H1 (cell line): ENCODE measurements around the gene MIF. TPM values are rescaled to one million over a fixed set of nuclear protein-coding genes. Genes with fewer than 3 reads are reported as not detected.
A peak's percentile ranks its signal among the peaks of the same experiment; 100 is the strongest.

Experiments used
- CTCF ChIA-PET: fragments of 300-600 bp; sonication (Branson Sonifier 250); formaldehyde crosslinking; loops from one replicate; lab custom pipeline; 2021; ENCODE audit not compliant: partially characterized antibody; lab: Charles Lee
- POLR2A ChIA-PET: fragments of 300-600 bp; sonication (Branson Sonifier 250); formaldehyde crosslinking; loops from one replicate; lab custom pipeline; 2021; ENCODE audit warnings: inconsistent platforms; ENCODE audit not compliant: partially characterized antibody; lab: Charles Lee
- DNase-seq, 2 experiments: peaks; one replicate each; pipeline versions ENCODE4 v3.0.0 to v3.0.0-alpha.2; 2010 to 2022; ENCODE audit warnings: low spot score in 2 of 2, low read depth in 1 of 2, mixed read lengths in 1 of 2
- FAIRE-seq: peaks from 2 replicates; lab custom pipeline; 2011; peaks lifted over from hg19 to GRCh38; lab: Jason Lieb, UNC
- H2AFZ ChIP-seq: 2 replicates; pipeline ENCODE4 v1.8.1; 2012; ENCODE audit warnings: low read length, inconsistent platforms
- H2AK5ac ChIP-seq: 2 replicates; pipeline ENCODE4 v1.6.1; 2013; ENCODE audit warnings: low read depth, low read length
- H2BK120ac ChIP-seq: replicated peaks from 2 replicates; pipeline ENCODE3; 2013; ENCODE audit warnings: low read depth, low read length, inconsistent platforms
- H2BK12ac ChIP-seq: 2 replicates; pipeline ENCODE4 v1.6.1; 2013; ENCODE audit warnings: low read depth, low read length
- H2BK15ac ChIP-seq: 2 replicates; pipeline ENCODE4 v1.6.1; 2013; ENCODE audit warnings: low read length
- H2BK20ac ChIP-seq: 2 replicates; pipeline ENCODE4 v1.6.1; 2013; ENCODE audit warnings: low read length
- H2BK5ac ChIP-seq: 2 replicates; pipeline ENCODE4 v1.6.1; 2013; ENCODE audit warnings: low read depth, low read length
- H3K14ac ChIP-seq: 2 replicates; pipeline ENCODE4 v1.6.1; 2013; ENCODE audit warnings: inconsistent platforms; ENCODE audit not compliant: insufficient read length
- H3K18ac ChIP-seq: 2 replicates; pipeline ENCODE4 v1.6.1; 2013; ENCODE audit warnings: low read length; ENCODE audit errors: extremely low read depth
- H3K23ac ChIP-seq: 2 replicates; pipeline ENCODE4 v1.6.1; 2013; ENCODE audit warnings: inconsistent platforms; ENCODE audit not compliant: insufficient read length
- H3K23me2 ChIP-seq: 2 replicates; pipeline ENCODE4 v1.6.1; 2013; ENCODE audit warnings: low read depth, low read length
- H3K27ac ChIP-seq: 2 replicates; pipeline ENCODE4 v1.6.1; 2011; ENCODE audit warnings: low read depth, low read length, inconsistent platforms
- H3K27me3 ChIP-seq, 4 experiments: replicated peaks in 1 of 4; 1 replicate in 1 of 4; 2 replicates in 3 of 4; pipeline versions ENCODE4 v1.6.1 to v1.8.1; 2011 to 2013; ENCODE audit warnings: low read length in 3 of 4, mild to moderate bottlenecking in 3 of 4, inconsistent platforms in 2 of 4, mixed read lengths in 2 of 4, moderate library complexity in 1 of 4; ENCODE audit not compliant: control insufficient read depth in 3 of 4, insufficient read depth in 3 of 4; ENCODE audit errors: extremely low read depth in 1 of 4
- H3K36me3 ChIP-seq, 4 experiments: 2 replicates each; pipeline versions ENCODE4 v1.6.1 to v1.8.1; 2011 to 2013; ENCODE audit warnings: mild to moderate bottlenecking in 4 of 4, low read length in 3 of 4, moderate library complexity in 2 of 4, control low read depth in 1 of 4, inconsistent platforms in 1 of 4; ENCODE audit not compliant: insufficient read depth in 4 of 4, control insufficient read depth in 2 of 4
- H3K4ac ChIP-seq: replicated peaks from 2 replicates; pipeline ENCODE3; 2013; ENCODE audit warnings: low read length, low read depth, mixed read lengths, inconsistent platforms; ENCODE audit not compliant: insufficient read length
- H3K4me1 ChIP-seq, 4 experiments: replicated peaks in 1 of 4; 1 replicate in 1 of 4; 2 replicates in 3 of 4; pipeline versions ENCODE4 v1.6.1 to v1.8.1; 2011 to 2013; ENCODE audit warnings: low read length in 3 of 4, inconsistent platforms in 2 of 4, mixed read lengths in 1 of 4; ENCODE audit not compliant: insufficient read depth in 4 of 4, control insufficient read depth in 3 of 4
- H3K4me2 ChIP-seq, 2 experiments: 2 replicates each; pipeline versions ENCODE4 v1.6.1 to v1.8.1; 2011 to 2013; ENCODE audit warnings: low read depth in 2 of 2, low read length in 2 of 2, control low read depth in 1 of 2, inconsistent platforms in 1 of 2, mild to moderate bottlenecking in 1 of 2; ENCODE audit not compliant: insufficient read depth in 1 of 2
- H3K4me3 ChIP-seq, 4 experiments: fragments of 200-600, 300-600 bp in 1 of 4; sonication (generic), shearing (Covaris generic), sonication (Bioruptor Twin) in 1 of 4; 2 replicates each; pipeline versions ENCODE4 v1.5.1 to v1.8.1; 2011 to 2016; ENCODE audit warnings: low read length in 4 of 4, low read depth in 3 of 4, control low read depth in 2 of 4, inconsistent platforms in 2 of 4, mild to moderate bottlenecking in 2 of 4, mixed read lengths in 1 of 4, moderate library complexity in 1 of 4; ENCODE audit not compliant: insufficient read depth in 2 of 4; ENCODE audit errors: extremely low read depth in 1 of 4
- H3K56ac ChIP-seq: replicated peaks from 2 replicates; pipeline ENCODE3; 2013; ENCODE audit warnings: low read depth, mild to moderate bottlenecking, mixed read lengths, low read length, inconsistent platforms; ENCODE audit not compliant: insufficient read length
- H3K79me1 ChIP-seq: 2 replicates; pipeline ENCODE4 v1.6.1; 2013; ENCODE audit warnings: low read depth, low read length, control low read depth
- H3K79me2 ChIP-seq, 2 experiments: 2 replicates each; pipeline versions ENCODE4 v1.6.1 to v1.8.1; 2012 to 2013; ENCODE audit warnings: low read length in 2 of 2, mild to moderate bottlenecking in 2 of 2, inconsistent platforms in 1 of 2; ENCODE audit not compliant: insufficient read depth in 2 of 2, control insufficient read depth in 1 of 2
- H3K9ac ChIP-seq, 4 experiments: replicated peaks in 1 of 4; 1 replicate in 1 of 4; 2 replicates in 3 of 4; pipeline versions ENCODE4 v1.6.1 to v1.8.1; 2011 to 2013; ENCODE audit warnings: low read depth in 3 of 4, low read length in 3 of 4, control low read depth in 2 of 4, mild to moderate bottlenecking in 2 of 4, moderate library complexity in 2 of 4, inconsistent platforms in 1 of 4; ENCODE audit errors: extremely low read depth in 1 of 4
- H3K9me3 ChIP-seq, 2 experiments: 2 replicates each; pipeline versions ENCODE4 v1.6.1 to v1.8.1; 2012 to 2013; ENCODE audit warnings: mild to moderate bottlenecking in 2 of 2, moderate library complexity in 2 of 2, control low read depth in 1 of 2, inconsistent platforms in 1 of 2, low read depth in 1 of 2, low read length in 1 of 2, mixed read lengths in 1 of 2; ENCODE audit not compliant: insufficient read depth in 2 of 2
- H4K20me1 ChIP-seq, 2 experiments: replicated peaks in 1 of 2; 2 replicates each; pipeline versions ENCODE3 to v1.8.1; 2011 to 2013; ENCODE audit warnings: inconsistent platforms in 2 of 2, low read length in 2 of 2, mild to moderate bottlenecking in 1 of 2; ENCODE audit not compliant: insufficient read depth in 2 of 2, control insufficient read depth in 1 of 2
- H4K5ac ChIP-seq: 2 replicates; pipeline ENCODE4 v1.6.1; 2013; ENCODE audit warnings: low read length, low read depth, mixed read lengths, inconsistent platforms; ENCODE audit not compliant: insufficient read length
- H4K8ac ChIP-seq: 2 replicates; pipeline ENCODE4 v1.8.0; 2013; ENCODE audit warnings: mild to moderate bottlenecking, moderate library complexity, low read length, inconsistent platforms; ENCODE audit not compliant: insufficient read depth; ENCODE audit errors: extremely low read depth
- H4K91ac ChIP-seq: replicated peaks from 2 replicates; pipeline ENCODE3; 2013; ENCODE audit warnings: low read length, mixed read lengths, inconsistent platforms; ENCODE audit not compliant: insufficient read length
- JUN ChIP-seq: IDR thresholded peaks from 2 replicates; pipeline ENCODE4 v1.6.1; 2011; ENCODE audit warnings: low read depth, mild to moderate bottlenecking, improper control_type of control experiment, low read length
- POU5F1 ChIP-seq: IDR thresholded peaks from 2 replicates; pipeline ENCODE4 v1.6.1; 2011; ENCODE audit warnings: low read depth, mild to moderate bottlenecking, low read length, moderate library complexity
- WGBS, 2 experiments: shearing (Covaris generic) in 1 of 2; methylation state at CpG; one replicate each; pipeline versions ENCODE4 v1.1.6 to v1.1.7; 2013 to 2015; ENCODE audit warnings: low lambda C conversion rate in 2 of 2, mixed read lengths in 2 of 2, inconsistent platforms in 1 of 2, low coverage in 1 of 2, missing lambda C conversion rate in 1 of 2; ENCODE audit not compliant: insufficient replicate concordance in 2 of 2, insufficient coverage in 1 of 2, insufficient read length in 1 of 2; ENCODE audit errors: extremely low coverage in 1 of 2, missing lambda C conversion rate in 1 of 2; 5-methylcytosine and 5-hydroxymethylcytosine counted together
- polyA plus RNA-seq, 7 experiments: library from polyadenylated mRNA; depleted of rRNA in 3 of 7; stranded (reverse) in 5 of 7; unstranded in 2 of 7; fragments of >200 nt in 5 of 7; fragments of 200-250 nt in 2 of 7; gene quantifications; 1 replicate in 5 of 7; 2 replicates in 1 of 7; 4 replicates in 1 of 7; pipeline versions ENCODE4 v1.2.1 to v1.2.3, GENCODE V29; 2011 to 2013; ENCODE audit warnings: missing spikeins in 2 of 7, mixed read lengths in 2 of 7
- total RNA-seq: library from RNA; stranded (reverse); fragmentation: NEBNext Ultra II Directional; extraction: Animal tissue kit (Norgen Biotek cat#: 25700); gene quantifications from 2 replicates; pipeline ENCODE4 v1.2.1, GENCODE V29; 2021

The MIF gene
- total and polyA plus RNA-seq, 2 of the 8 experiments (the other 6 are each of a cell fraction or from before 2014, with no cell fraction given) = 1,082 to 1,870 TPM

- Histone ChIP-seq H3K27me3 (peaks cover 0 to 3% (median 1%) of the 10 kb centered on the region in 4 experiments; a peak in 3 of 7 replicates), H3K56ac (no peak overlapping the region), H3K14ac (no peak overlapping the region), H3K27ac (no peak overlapping the region), H3K9me3 (no peaks in the 10 kb centered on the region), H2BK20ac (peak overlapping the region; percentile 96), H2AK5ac (peak overlapping the region; percentile 56; the same call in 1 of the 2 replicates), H3K18ac (peak overlapping the region; percentile 52; the same call in 1 of the 2 replicates), H3K4ac (no peak overlapping the region), H3K4me3 (no peak overlapping the region), H3K4me1 (peaks cover 0 to 33% (median 25%) of the 10 kb centered on the region in 4 experiments; a peak in 6 of 7 replicates), H3K79me2 (no peaks in the 10 kb centered on the region), H4K5ac (no peak overlapping the region), H2BK15ac (peak overlapping the region; percentile 92; the same call in 1 of the 2 replicates), H3K4me2 (no peak overlapping the region), H3K9ac (no peak overlapping the region), H2BK120ac (no peak overlapping the region), H2BK5ac (peak overlapping the region; percentile 78; the same call in 1 of the 2 replicates), H3K23ac (no peak overlapping the region), H3K36me3 (no peaks in the 10 kb centered on the region), H4K20me1 (no peaks in the 10 kb centered on the region), H3K23me2 (no peaks in the 10 kb centered on the region; the same call in 1 of the 2 replicates), H4K8ac (no peak overlapping the region), H3K79me1 (no peaks in the 10 kb centered on the region), H2BK12ac (peak overlapping the region; percentile 96; the same call in 1 of the 2 replicates), H2AFZ (peak overlapping the region; percentile 42), H4K91ac (peak overlapping the region; percentile 45)
- WGBS, 2 experiments = 85% methylated on average over 9 of the region's 9 CpGs; no CpG with 5 or more reads in 1 of the 2 experiments
- no peak for FAIRE-seq
- TF ChIP-seq JUN (no peak), POU5F1 (no peak)
- ChIA-PET POLR2A (interaction anchor here (0.6 to 5.6 kb wide), 11 partner anchors 7 to 89 kb away, joined by 3 to 37 read pairs (median 3); partner anchors contain the start of genes MIF, SLC2A11 and SMARCB1), CTCF (interaction anchor here (0.6 to 3.3 kb wide), 11 partner anchors 8 to 113 kb away, joined by 3 to 11 read pairs (median 3); partner anchors contain the start of gene SLC2A11)
- no peak for DNase-seq
Observed at GRCh38 chr22:23845265-23846080, 48.7 kb upstream of the MIF start.
